GM11168 (cell line): ENCODE measurements around the gene RNF207.

ENCODE experiments used
- in situ Hi-C: fragments of 300-500 bp; cut with MboI; formaldehyde crosslinking; loops from one replicate; pipeline ENCODE4 v1.12.0; 2022; ENCODE audit warnings: low sequenced_read_pairs; ENCODE audit not compliant: unreplicated experiment

RNF207 gene

DNA sequence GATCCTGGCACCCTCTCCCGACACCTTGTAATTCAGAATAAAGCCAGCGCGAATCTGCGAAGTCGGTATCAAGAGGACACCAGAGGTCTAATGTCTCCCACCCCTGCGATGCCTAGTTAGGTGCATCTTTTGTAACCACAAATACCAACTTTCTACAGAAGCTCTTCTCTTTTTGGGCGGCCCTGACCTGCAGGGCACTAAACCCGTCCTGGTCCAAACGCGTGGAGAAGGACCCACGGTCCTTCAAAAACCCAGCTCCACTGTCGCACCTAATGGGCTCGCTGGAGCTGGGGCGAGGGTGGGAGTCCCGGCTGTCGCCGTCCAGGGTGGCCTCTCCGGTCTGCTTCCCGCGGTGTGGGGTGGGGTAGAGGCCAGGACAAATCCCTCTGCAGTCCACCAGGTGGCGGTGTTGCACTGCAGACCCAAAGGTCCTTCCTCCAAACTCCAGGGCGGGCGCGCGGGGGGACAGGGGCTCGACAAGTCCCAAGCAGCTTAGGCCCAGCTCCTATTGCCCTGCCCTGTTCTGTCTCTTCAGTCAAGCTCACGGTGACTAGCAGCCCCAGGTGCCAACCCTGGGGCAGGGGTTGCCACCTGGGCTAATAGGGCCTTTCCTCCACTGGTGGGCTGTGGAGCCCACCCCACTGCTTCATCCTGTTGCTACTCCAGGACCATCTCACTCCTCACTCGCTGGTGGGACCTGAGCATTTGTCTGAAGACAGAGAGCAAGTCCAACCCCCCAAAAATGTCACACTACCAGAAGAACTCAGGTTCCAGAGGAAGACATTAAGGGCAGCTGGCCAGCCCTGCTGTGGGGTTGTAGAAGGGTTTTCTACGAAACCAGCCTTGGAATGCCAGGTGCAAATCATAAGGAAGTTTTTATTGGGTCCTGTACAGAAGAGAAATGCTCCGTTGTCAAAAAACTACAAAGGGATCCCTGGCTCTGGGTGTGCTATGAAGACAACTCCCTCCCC lies 40.9 kb downstream of the RNF207 start:
- in situ Hi-C loops: no loop called here

GRCh38 chr1:6247651-6248050 lies 41.7 kb downstream of the RNF207 start:
- in situ Hi-C loops: no loop called here

DNA sequence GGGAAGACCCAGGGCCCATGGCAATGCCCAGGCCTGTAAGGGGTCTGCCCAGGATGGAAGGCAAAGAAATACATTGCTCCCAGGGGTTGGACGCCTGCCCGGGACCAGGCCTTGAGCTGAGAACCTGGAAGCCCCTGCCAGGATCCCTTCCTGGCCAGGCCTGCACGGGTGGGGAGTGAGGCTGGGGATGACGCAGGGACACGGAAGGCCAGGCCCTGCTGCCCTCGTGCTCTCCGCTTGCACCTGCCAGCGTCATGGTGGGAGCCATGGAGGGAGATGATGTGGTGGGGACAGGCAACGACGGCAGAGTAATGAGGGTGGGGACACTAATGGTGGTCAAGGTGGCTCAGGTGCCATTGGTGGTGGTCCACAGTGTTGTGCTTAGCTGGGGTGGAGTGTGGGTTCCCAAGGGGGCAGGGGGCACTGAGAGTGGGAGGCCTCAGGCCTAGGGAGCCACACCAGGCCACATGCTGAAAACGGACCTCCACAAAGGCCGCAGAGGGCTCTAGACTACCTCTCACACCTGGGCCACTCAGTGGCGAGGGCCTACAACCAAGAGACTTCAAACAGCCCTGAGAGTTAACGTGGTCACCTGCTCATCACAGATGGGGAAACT lies 42.4 kb downstream of the RNF207 start:
- in situ Hi-C loops: no loop called here

- in situ Hi-C loops: no loop called here
These were observed 43.2 kb downstream of the RNF207 start for GRCh38 chr1:6248932-6249738.

- in situ Hi-C loops: loop anchor here (5.0 to 10.0 kb wide), 2 partner anchors 85 to 157 kb away; no protein-coding TSS in a partner anchor
These were observed 44.1 kb downstream of the RNF207 start for GRCh38 chr1:6249739-6250689.

DNA sequence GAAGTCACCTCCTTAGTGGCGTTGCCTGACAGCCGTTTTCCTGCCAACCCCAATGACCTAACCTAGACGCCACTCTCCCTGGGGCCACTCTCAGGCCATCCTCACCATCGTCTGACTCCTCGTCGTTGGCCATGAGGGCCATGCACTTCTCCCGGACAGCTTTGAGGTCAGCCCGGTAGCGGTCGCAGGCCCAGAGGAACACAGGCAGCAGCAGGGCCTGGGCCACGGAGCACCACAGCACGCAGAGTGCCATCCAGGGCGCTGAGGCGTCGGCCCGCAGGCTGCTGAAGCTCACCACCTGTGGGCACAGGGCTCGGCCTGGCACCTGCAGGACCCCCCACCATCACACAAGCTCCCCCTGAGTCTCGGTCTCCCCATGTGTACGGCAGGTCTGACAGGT lies 45.3 kb downstream of the RNF207 start:
- in situ Hi-C loops: loop anchor here (5.0 to 10.0 kb wide), 2 partner anchors 84 to 156 kb away; no protein-coding TSS in a partner anchor

GRCh38 chr1:6251681-6252373 lies 45.9 kb downstream of the RNF207 start:
- in situ Hi-C loops: loop anchor here (5.0 to 10.0 kb wide), 2 partner anchors 83 to 155 kb away; no protein-coding TSS in a partner anchor

DNA sequence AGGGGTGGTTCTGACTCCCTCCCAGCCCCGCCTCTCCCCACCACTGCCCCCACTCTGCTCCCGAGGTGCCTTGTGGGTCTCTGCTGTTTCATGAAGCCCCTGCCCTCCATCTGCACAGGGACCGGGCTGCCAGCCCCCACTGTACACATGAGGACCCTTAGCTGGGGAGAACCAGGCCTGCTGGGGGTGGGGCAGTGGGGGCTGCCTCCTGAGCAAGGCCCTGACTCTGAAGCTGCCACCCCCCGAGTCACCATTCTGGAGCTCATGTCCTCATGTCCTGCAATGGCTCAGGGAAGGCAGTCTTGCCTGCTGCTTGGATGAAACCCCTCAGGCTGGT lies 46.4 kb downstream of the RNF207 start:
- in situ Hi-C loops: loop anchor here (5.0 to 10.0 kb wide), 2 partner anchors 82 to 155 kb away; no protein-coding TSS in a partner anchor

DNA sequence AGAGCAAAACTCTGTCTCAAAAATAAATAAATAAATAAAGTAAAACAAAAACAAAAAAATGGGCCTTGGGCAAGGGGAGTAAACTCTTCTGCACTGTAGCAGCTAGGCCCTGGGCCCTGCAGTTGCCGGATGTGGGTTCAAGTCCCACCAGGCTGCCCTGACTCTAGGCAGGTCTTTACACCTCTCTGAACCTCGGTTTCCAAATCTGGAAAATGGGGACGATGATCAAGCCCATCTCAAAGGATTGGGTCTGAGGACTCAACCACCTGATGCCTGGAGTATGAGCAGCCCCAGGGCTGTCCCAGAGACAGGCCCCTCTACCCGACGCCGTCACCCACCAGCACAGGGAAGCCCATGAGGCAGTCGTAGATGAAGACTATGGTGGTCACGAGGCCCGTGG lies 47.5 kb downstream of the RNF207 start:
- in situ Hi-C loops: loop anchor here (5.0 to 10.0 kb wide), 2 partner anchors 81 to 154 kb away; no protein-coding TSS in a partner anchor

DNA sequence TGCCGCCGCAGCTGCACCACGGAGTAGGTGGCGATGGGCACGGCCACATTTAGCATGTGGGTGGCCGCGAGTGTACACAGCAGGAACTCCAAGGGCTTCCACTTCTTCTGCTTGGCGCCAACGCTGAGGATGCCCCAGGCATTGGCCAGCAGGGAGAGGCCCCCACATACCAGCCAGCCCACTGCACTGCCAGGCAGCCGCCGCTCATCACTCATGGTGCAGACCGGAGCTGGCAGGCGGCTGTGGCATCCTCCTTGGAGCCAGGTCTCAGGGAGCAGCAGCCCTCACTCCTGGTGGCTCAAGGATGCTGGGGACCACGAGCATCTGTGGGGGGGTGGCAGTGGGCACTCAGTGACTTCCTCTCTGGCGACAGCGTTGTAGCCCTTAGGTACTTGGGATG lies 48.8 kb downstream of the RNF207 start:
- in situ Hi-C loops: loop anchor here (5.0 to 10.0 kb wide), 2 partner anchors 80 to 153 kb away; no protein-coding TSS in a partner anchor

GRCh38 chr1:6256645-6257044 lies 50.7 kb downstream of the RNF207 start:
- in situ Hi-C loops: loop anchor here (10.0 kb wide), 1 partner anchor 78 kb away; no protein-coding TSS in a partner anchor

DNA sequence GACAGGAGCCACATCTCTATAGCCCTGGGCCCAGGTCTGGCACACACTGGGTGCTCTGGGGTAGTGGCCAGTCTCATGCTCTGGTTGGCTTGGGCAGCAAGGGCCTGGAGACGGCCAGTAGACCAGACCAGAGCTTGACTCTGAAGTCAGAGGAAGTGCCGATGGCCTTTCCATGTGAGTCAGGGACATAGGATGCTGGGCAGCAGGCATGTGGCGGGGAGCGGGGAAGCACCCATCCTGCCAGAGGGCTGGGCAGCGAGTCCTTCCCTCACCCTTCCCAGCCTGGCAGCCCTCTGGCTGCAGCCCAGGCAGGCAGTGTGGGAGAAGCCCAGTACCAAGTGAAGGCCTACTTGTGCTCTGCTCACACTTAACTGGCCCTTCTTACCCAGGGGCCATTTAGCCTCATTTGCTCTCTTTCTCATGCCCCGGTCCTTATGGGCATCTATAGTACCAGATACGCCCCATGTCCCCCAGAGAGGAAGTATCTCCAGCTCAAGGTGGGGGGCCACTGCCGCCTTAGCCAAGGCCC lies 51.7 kb downstream of the RNF207 start:
- in situ Hi-C loops: loop anchor here (10.0 kb wide), 1 partner anchor 77 kb away; no protein-coding TSS in a partner anchor

GRCh38 chr1:6258675-6259074 lies 52.8 kb downstream of the RNF207 start:
- in situ Hi-C loops: loop anchor here (10.0 kb wide), 1 partner anchor 76 kb away; no protein-coding TSS in a partner anchor

GRCh38 chr1:6259491-6260362 lies 53.8 kb downstream of the RNF207 start:
- in situ Hi-C loops: loop anchor here (10.0 kb wide), 1 partner anchor 75 kb away; no protein-coding TSS in a partner anchor

- in situ Hi-C loops: no loop called here
These were observed 54.6 kb downstream of the RNF207 start for GRCh38 chr1:6260433-6260934.

GRCh38 chr1:6260961-6261614 lies 55.2 kb downstream of the RNF207 start, which contains the start of gene GPR153:
TSS of gene GPR153 (minus strand) at chr1:6261098. CDS start at chr1:6254905, 6,193 bp downstream.
- in situ Hi-C loops: no loop called here
